Muscle layer of colon (tissue), 2 donors: ENCODE results near the gene TPST1.
"Not testable (repeated sequence)": the region's sequence is repeated elsewhere in the genome, so short reads cannot be mapped to it uniquely, and the experiment has no call there.

Experiments used
- H3K27ac ChIP-seq: one replicate; pipeline ENCODE4 v1.7.0; 2013; ENCODE audit warnings: low read depth, mild to moderate bottlenecking, low read length, moderate library complexity
- H3K27me3 ChIP-seq, 2 donors: one replicate each; pipeline ENCODE4 v1.7.0; 2013; ENCODE audit warnings: low read length in 2 of 2, mild to moderate bottlenecking in 2 of 2; ENCODE audit not compliant: insufficient read depth in 2 of 2, control insufficient read depth in 1 of 2
- H3K36me3 ChIP-seq: one replicate; pipeline ENCODE4 v1.7.0; 2013; ENCODE audit warnings: mild to moderate bottlenecking, low read length; ENCODE audit not compliant: insufficient read depth
- H3K4me1 ChIP-seq: one replicate; pipeline ENCODE4 v1.7.0; 2013; ENCODE audit warnings: mild to moderate bottlenecking, low read length; ENCODE audit not compliant: insufficient read depth
- H3K4me3 ChIP-seq, 2 donors: one replicate each; pipeline ENCODE4 v1.7.0; 2013; ENCODE audit warnings: low read length in 2 of 2, low read depth in 1 of 2, mild to moderate bottlenecking in 1 of 2, moderate library complexity in 1 of 2
- H3K9ac ChIP-seq: one replicate; pipeline ENCODE4 v1.7.0; 2013; ENCODE audit warnings: low read length
- H3K9me3 ChIP-seq: one replicate; pipeline ENCODE4 v1.7.0; 2013; ENCODE audit warnings: mild to moderate bottlenecking, low read length
- donor health status: abdominal sarcoma.
- donor health status: Adenocarcinoma of cecum.

The TPST1 gene

DNA sequence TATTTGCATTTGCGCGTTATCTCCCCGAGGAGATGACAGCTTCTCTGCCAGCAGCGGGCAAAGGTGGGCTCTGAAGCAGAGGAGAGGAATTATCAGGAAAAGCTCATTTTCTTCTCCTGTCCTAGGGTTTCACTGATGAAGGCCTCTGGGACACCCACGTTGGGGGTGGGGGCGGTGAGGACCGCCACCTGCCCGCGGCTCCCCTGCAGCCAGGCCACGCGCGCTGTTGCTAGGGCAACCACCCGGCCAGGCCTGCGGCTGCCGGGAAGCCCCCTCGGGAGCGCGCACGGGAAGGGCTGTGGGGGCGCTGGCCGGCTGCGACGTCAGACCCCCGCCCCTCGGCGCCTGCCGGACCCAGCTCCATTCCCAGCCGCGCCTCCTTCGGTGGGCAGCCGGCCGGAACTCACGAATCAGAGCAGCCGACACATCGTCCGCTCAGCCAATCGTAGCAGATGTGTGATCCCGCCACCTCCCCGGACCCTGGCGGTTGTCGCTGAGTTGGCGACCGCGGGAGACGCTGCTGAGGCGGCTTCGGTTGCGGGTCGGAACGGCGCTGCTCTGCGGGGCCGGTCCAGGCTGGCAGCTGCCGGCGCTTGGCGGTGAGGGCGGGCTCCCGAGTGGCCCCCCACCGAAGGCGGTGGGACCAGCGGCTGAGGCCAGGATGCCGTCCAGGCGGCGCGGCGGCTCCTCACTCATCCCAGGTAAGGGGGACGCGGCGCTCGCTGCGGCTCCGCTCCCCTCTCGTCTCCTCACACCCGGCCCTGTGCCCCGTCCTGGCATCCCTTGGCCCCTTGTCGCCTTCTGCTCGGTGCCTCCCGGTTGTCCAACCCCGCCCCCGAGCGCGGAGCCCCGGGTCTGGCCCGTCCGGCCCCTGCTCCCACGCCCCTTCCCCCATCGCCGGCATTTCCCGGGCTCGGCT, at the start of gene TPST1:
Gene TPST1, plus strand, starts transcription at position 513 of the 919 bp plus-strand sequence. CDS start 35,092 bp downstream, outside the sequence.
- Histone ChIP-seq H3K9ac (peak within 1 kb of the TSS; percentile 45), H3K4me1 (peaks cover 13% of the 10 kb centered on the region), H3K9me3 (no peaks in the 10 kb centered on the region), H3K27me3 (no peaks in the 10 kb centered on the region), H3K27ac (peak within 1 kb of the TSS; percentile 63), H3K36me3 (no peaks in the 10 kb centered on the region), H3K4me3 (peak within 1 kb of the TSS; percentile 84 to 93)

DNA sequence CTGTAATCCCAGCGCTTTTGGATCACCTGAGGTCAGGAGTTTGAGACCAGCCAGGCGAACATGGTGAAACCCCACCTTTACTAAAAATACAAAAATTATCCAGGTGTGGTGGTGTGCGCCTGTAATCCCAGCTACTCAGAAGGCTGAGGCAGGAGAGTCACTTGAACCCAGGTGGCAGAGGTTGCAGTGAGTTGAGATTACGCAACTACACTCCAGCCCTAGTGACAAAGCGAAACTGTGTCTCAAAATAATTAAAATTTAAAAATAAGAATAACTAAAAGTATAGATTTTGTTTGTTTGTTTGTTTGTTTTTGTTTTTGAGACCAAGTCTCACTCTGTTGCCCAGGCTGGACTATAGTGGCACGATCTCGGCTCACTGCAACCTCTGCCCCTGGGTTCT, 49.1 kb upstream of the TPST1 start:
- not testable (repeated sequence) for H3K4me3 ChIP-seq, H3K27ac ChIP-seq, H3K9me3 ChIP-seq, H3K27me3 ChIP-seq, H3K4me1 ChIP-seq, H3K9ac ChIP-seq
- peaks cover 28% of the 10 kb centered on the region for H3K36me3 ChIP-seq

DNA sequence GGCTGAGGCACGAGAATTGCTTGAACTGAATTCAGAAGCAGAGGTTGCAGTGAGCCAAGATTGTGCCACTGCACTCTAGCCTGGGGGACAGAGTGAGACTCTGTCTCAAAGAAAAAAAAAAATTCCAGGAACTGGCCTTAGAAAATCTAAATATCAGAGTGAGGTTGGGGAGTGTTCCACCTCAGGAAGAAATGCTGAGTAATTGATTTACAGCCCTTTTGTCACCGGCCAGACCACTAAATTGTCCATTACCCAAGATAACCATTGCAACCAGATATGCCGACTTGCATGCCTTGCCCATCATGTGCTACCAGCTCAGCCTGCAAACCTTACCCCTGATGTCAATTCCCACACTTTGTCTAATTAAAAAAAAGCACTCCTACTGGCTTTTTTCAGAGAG, 48.1 kb upstream of the TPST1 start:
- Histone ChIP-seq H3K9me3 (no peaks in the 10 kb centered on the region), H3K27ac (no peak overlapping the region), H3K9ac (no peak overlapping the region), H3K36me3 (peaks cover 24% of the 10 kb centered on the region), H3K27me3 (no peaks in the 10 kb centered on the region), H3K4me3 (no peak overlapping the region), H3K4me1 (peaks cover 4% of the 10 kb centered on the region)

DNA sequence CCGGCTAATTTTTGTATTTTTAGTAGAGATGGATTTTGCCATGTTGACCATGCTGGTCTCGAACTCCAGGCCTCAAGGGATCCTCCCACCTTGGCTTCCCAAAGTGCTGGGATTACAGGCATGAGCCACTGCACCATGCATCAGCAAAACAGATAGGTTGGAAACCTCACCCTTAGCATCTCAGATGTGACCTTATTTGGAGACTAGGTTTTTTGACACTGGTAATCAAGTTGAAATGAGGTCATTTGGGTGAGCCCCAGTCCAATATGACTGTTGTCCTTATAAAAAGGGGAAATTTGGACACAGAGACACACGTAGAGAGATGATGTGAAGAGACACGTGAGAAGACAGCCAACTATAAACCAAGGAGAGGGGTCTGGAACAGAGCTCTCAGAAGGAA, 42.5 kb upstream of the TPST1 start:
- no peaks in the 10 kb centered on the region for H3K9me3 ChIP-seq
- no peaks in the 10 kb centered on the region for H3K27me3 ChIP-seq
- H3K27ac ChIP-seq, result no peak overlapping the region
- no peaks in the 10 kb centered on the region for H3K36me3 ChIP-seq
- H3K4me3 ChIP-seq, result no peak overlapping the region
- no peaks in the 10 kb centered on the region for H3K4me1 ChIP-seq
- no peak overlapping the region for H3K9ac ChIP-seq

DNA sequence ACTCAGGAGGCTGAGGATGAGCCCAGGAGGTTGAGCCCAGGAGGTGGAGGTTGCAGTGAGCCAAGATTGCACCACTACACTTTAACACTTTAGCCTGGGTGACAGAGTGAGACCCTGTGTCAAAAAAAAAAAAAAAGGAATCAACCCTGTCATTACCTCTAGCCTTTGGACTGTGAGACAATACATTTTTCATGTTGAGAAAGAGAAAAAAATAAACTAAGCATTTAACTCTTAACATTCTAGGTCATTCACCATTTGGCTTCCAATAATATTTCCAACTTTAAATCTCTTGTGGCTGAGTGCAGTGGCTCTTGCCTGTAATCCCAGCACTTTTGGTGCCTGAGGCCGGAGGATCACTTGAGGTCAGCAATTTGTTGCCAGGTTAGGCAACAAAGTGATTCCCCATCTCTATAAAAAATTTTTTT, 41.9 kb upstream of the TPST1 start:
- no peak overlapping the region for H3K4me3 ChIP-seq
- H3K9me3 ChIP-seq, result no peaks in the 10 kb centered on the region

DNA sequence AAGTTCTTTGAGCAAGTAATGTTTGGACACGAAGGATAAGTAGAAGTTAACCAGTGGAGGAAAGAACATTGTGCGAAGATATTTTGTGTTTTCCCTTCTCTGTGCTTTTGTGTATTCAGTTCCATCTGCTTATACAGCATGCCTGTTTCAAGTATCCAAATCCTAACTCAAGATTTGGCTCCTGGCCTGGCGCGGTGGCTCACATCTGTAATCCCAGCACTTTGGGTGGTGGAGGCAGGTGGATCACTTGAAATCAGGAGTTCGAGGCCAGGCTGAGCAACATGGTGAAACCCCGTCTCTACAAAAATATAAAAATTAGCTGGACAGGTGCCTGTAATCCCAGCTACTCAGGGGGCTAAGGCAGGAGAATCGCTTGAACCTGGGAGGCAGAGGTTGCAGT, 40.8 kb upstream of the TPST1 start:
- Histone ChIP-seq H3K9me3 (no peaks in the 10 kb centered on the region), H3K4me1 (no peaks in the 10 kb centered on the region), H3K27ac (no peak overlapping the region), H3K4me3 (no peak overlapping the region), H3K27me3 (no peaks in the 10 kb centered on the region), H3K9ac (no peak overlapping the region), H3K36me3 (no peaks in the 10 kb centered on the region)

More for the DNA sequence above, 41.9 kb upstream of the TPST1 start:
- no peaks in the 10 kb centered on the region for H3K4me1 ChIP-seq
- no peaks in the 10 kb centered on the region for H3K27me3 ChIP-seq
- H3K27ac ChIP-seq, result no peak overlapping the region
- no peaks in the 10 kb centered on the region for H3K36me3 ChIP-seq
- H3K9ac ChIP-seq, result no peak overlapping the region

DNA sequence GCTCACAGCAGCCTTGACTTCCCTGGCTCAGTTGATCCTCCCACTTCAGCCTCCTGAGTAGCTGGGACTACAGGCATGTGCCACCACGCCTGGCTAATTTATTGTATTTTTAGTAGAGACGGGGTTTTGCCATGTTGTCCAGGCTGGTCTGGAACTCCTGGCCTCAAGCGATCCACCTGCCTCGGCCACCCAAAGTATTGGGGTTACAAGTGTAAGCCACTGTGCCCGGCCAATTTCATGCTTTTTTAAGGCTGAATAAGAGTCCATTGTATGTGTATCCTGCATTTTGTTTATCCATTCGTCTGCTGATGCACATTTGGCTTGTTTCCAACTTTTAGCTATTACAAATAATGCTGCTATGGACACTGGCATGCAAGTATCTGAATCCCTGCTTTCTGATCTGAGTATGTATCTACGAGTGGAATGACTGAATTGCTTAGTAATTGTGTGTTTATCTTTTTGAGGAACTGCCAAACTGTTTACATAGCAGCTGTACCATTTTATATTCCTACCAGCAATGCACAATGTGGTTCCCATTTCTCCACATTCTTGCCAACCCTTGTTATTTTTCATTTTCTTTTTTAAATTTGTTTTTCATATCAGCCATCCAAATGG, 37.3 kb upstream of the TPST1 start:
- Histone ChIP-seq H3K9ac (no peak overlapping the region), H3K27me3 (no peaks in the 10 kb centered on the region), H3K4me3 (no peak overlapping the region), H3K27ac (no peak overlapping the region), H3K4me1 (no peaks in the 10 kb centered on the region), H3K36me3 (no peaks in the 10 kb centered on the region), H3K9me3 (no peaks in the 10 kb centered on the region)

DNA sequence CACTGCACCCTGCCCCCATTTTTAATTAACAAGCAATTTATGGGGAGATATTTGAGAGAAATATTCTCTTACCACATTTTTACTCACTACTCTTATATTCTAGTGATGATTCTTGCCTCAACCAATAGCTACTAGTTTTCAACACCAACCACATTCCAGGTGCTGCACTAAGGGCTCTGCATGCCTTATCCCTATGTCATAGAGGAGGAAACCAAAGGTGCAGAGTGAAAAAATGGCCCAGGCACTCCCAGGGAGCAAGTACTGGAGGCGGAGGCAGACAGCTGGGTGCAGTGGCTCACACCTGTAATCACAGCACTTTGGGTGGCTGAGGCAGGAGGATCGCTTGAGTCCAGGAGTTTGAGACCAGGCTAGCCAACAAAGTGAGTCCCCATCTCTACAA, 35.5 kb upstream of the TPST1 start:
- no peak overlapping the region for H3K9ac ChIP-seq
- H3K4me3 ChIP-seq, result no peak overlapping the region
- no peaks in the 10 kb centered on the region for H3K9me3 ChIP-seq
- no peaks in the 10 kb centered on the region for H3K27me3 ChIP-seq
- no peaks in the 10 kb centered on the region for H3K4me1 ChIP-seq
- H3K36me3 ChIP-seq, result no peaks in the 10 kb centered on the region
- no peak overlapping the region for H3K27ac ChIP-seq

DNA sequence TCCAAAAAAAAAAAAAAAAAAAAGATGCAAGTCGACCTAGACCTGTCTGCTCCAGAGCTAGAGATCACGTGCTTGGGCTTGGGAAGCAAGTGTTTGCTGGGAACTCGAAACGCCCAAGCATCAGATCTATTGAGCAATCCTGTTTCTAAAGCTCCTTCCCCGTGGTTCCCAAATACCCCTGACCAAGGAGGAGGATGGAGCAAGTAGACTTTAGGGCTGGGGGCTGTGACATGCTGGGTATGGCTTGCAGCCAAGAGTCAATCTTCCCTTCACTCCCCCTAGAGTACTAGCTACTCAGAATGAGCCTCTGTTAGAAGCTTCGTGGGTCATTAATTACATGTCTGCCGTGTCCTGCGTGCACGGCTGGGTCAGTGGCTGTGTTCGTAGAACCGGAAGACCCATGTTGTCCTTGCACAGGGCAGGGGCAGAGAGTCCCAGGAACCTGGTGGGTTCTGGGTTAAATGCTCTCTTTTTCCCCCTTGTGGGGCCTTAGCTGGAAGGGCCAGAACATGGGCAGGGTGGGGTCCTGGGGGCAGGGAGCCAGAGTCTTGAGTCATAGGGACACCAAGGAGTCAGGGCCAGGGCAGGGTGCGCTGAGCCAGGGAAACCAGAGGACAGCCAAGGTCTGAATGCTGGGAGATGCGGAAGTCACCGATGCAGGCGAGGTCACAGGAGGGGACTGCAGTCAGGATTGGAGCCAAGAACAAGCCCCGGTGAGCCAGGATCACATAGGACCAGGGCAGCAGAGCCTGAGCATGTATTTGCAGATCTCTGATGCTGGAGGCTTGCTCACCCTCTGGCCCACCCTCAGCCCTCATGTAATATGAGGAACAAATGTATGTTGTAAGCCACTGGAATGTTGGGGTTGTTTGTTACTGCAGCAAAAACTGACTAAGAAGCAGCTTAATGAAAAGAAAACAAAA, 34.6 kb upstream of the TPST1 start:
- no peaks in the 10 kb centered on the region for H3K9me3 ChIP-seq
- no peaks in the 10 kb centered on the region for H3K27me3 ChIP-seq
- H3K4me1 ChIP-seq, result no peaks in the 10 kb centered on the region
- H3K36me3 ChIP-seq, result no peaks in the 10 kb centered on the region
- no peak overlapping the region for H3K27ac ChIP-seq
- no peak overlapping the region for H3K9ac ChIP-seq
- no peak overlapping the region for H3K4me3 ChIP-seq

DNA sequence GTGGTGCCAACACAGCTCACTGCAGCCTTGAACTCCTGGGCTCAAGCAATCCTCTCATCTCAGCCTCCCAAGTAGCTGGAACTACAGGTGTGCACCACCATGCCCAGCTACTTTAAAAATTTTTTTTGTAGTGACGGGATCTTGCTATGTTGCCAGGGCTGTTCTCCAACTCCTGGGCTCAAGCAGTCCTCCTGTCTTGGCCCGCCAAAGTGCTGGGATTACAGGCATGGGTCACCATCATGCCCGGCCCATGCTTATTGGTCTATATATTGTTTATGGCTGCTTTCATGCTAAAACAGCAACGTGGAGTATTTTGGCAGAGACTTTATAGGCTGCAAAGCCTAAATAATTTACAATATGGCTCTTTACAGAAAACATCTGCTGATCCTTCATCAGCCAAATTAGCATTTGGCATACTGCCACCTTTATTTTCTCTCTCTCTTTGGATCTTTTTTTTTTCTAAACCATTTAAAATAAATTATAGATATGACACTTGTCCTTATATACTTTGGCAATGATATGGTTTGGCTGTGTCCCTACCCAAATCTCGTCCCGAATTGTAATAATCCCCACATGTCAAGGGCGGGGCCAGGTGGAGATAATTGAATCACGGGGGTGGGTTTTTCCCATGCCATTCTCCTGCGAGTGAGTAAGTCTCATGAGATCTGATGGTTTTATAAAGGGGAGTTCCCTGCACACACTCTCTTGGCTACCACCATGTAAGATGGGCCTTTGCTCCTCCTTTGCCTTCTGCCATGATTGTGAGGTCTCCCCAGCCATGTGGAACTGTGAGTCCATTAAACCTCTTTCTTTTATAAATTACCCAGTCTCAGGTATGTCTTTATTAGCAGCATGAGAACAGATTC, 32.4 kb upstream of the TPST1 start:
- H3K27ac ChIP-seq, result not testable (repeated sequence)

More for the DNA sequence above, 32.4 kb upstream of the TPST1 start:
- not testable (repeated sequence) for H3K4me3 ChIP-seq, H3K27me3 ChIP-seq, H3K36me3 ChIP-seq, H3K9ac ChIP-seq, H3K4me1 ChIP-seq, H3K9me3 ChIP-seq
